ENCODE data around the gene MDFIC.
"Not testable (repeated sequence)": the region's sequence is repeated elsewhere in the genome, so short reads cannot be mapped to it uniquely, and the experiment has no call there.

The MDFIC gene, protein sequence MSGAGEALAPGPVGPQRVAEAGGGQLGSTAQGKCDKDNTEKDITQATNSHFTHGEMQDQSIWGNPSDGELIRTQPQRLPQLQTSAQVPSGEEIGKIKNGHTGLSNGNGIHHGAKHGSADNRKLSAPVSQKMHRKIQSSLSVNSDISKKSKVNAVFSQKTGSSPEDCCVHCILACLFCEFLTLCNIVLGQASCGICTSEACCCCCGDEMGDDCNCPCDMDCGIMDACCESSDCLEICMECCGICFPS

DNA sequence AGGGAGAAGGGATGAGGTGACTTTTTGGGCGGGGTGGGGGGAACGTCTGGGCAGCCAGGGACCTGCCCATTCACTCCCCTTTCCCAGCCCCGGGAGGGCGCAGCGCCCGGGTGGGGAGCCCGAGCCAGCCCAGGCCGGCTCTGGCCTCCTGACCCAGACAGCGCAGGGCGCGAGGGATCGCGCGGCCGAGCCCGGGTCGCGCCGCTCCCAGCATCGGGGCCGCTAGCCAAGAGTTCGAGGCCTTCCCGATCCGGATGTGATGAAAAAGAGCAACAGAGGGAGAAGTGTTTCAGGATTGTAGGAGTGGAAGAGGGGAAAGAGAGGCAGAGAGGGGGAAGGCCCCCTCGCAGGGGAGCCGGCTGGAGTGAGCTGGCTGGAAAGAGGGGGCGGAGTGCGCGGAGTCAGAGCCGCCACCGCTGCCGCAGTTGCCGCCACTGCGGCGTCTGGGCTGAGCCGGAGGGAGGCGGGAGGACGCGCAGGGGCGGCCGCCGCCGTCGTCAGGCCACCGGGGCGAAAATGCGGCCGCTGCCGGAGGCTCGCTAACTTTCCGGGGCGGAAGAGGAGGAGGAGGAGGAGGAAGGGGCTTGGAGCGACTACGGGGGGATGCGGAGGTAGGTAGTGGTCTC is at the start of gene MDFIC:
Gene MDFIC, plus strand, starts transcription at position 69 of the 626 bp plus-strand sequence. CDS start 940 bp downstream, outside the sequence.
- FAIRE-seq: no peak

DNA sequence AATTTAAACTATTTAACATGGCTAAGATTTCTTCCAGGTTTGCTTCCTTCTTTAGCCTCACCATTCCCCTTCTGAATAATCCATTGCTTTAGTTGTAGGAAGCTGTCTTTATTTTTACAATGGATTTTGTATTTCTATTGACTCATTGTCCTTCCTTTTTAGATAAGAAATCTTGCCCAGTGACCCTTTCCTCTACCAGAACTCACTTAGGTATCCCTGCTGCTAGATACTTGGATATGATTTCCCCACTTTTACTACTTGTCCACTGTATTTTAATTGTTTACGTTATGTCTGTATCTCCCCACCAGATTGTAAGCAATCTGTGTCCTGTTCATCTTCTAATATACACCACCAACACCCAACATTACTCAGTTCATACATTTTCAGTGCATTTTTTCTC is 47.7 kb upstream of the MDFIC start:
- no peak for FAIRE-seq

DNA sequence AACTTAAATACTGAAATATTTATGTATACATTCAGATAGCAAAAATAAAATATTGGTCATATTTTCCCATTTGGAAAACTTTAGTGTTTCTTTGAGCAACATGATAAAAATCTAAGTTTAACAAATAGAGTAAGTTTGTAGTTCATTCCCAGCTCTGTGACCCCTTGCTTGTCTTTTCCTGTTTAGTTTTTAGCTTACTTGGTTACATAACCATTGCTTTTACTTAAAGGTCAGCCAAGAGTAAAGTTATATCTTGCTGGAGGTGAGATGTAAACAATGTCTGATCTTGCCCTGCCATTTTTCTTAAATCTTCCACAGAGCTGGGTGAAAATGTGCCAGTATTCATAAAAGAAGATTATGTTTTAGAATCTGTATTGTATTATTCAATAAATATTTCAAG is 46.7 kb upstream of the MDFIC start:
- FAIRE-seq: no peak

DNA sequence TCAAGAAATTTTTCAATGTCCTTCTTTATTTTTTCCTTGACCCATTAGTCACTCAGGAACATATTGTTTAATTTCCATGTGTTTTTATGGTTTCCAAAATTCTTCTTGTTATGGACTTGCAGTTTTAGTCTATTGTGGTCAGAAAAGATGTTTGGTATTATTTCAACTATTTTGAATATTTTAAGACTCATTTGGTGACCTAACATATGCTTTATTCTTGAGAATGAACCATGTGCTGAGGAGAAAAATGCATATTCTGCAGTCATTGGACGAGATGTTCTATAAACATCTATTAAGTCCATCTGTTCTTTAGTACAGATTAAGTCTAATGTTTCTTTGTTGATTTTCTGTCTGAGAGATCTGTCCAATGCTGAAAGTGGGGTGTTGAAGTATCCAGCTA is 42.3 kb upstream of the MDFIC start:
- FAIRE-seq: no peak

DNA sequence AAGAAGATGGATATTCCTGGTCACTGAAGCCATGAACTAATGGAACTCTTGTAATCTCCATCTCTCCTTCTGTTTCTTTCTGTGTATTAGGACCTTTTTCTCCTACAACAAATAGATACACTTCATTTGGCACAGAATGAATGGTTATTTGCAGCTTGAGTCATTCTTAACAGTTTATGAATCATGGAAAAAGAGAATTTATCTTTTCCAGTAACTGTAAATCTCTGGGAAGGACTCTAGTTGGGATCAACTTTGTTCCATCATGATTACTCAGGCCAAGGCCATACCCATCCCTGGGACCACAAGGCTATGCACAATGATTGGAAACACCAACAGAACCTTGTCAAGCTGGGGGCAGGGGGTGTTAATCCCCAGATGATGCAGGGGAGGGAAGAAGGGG is 36.1 kb upstream of the MDFIC start:
- no peak for FAIRE-seq

DNA sequence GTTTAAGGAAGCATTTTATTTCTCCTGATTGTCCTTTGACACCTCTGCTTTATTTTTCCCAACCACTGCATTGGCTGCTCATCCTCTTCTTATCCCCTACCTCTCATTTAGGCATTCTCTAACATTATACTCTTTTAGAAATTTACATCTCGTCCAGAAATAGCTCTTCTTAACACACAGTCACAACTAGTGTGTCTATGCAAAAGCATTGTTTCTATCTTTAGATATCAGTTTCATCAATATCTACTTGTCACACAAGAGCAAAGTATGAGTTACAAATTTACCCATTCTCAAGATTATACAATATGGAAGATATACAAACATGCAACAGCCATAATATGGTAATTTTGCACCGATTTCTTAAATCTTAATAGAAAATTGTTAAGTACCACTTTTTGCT is 35.7 kb upstream of the MDFIC start:
- no peak for FAIRE-seq

DNA sequence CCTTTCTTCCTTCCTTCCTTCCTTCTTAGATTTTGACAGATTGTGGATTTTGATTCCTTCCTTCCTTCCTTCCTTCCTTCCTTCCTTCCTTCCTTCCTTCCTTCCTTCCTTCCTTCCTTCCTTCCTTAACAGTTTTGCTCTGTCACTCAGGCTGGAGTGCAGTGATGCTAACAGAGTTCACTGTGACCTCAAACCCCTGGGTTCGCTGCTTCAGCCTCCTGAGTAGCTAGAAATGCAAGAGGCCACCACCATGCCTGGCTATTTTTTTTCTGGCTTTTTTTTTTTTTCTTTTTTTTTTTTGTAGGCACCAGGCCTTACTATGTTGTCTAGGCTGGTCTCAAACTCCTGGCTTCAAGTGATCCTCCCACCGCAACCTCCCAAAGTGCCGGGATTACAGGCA is 32.8 kb upstream of the MDFIC start:
- not testable (repeated sequence) for FAIRE-seq

DNA sequence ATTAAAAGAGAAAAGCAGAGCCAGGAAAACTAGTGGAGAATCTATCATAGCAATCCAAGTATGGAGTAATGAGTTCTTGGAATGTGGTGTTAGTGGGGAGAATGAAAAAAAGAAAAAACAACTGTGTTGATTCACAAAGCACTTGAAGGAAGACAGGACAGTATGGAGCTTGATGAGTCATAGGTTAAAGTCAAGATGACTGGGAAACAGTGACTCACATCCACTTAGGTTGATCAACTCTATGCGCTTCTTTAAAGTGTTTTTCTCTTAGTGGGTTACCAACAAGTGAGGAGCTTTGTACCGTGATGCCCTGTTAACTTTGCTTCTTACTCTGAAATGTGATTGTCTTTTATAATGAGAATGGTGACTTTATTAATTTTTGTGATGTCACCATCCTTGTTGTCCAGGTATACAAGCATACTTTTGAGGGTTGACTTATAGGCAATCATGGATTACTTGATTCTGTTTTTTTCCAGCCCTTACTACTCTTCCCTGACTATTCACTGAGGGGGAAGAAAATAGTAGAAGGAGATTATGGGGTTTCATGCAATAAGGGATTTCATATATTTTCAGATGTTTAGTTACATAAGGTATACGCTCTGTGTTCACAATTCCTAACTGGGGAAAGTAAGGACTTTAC is 32.1 kb upstream of the MDFIC start:
- no peak for FAIRE-seq

DNA sequence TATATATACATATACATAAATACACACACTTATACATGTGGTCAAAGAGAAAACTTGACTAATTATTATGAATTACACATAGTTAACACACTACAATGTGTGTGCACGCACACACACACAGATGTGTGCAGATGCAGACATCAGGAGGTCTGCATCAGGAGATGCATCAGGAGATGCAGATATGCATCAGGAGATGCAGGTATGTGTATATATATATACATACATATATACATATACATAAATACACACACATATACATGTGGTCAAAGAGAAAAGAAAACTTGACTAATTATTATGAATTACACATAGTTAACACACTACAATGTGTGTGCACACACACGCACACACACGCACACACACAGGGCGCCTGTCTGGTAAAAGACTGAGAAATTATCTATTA is 31.3 kb upstream of the MDFIC start:
- FAIRE-seq: no peak

DNA sequence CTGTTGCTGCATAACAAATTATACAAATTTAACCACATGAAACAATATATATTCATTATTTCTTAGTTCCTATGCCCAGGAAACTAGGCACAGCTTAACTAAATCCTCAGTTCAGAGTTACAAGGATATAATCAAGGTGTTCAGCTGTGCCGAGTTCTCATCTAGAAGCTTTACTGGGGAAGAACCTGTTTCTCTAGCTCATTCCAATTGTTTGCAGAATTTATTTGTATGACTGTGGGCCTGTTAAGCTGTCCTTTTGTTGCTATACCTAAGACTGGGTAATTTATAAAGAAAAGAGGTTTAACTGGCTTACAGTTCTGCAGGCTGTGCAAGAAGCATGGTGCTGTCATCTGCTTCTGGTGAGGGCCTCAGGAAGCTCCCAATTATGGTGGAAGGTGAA is 21.8 kb upstream of the MDFIC start:
- no peak for FAIRE-seq

DNA sequence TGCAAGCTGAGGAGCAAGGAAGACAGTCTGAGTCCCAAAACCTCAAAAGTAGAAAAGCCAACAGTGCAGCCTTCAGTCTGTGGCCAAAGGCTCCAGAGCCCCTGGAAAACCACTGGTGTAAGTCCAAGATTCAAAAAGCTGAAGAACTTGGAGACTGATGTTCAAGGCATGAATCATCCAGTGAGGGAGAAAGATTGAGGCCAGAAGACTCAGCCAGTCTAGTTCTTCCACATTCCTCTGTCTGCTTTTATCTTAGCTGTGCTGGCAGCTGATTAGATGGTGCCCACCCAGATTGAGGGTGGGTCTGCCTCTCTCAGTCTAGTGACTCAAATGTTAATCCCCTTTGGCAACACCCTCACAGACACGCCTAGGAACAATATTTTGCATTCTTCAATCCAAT is 20.1 kb upstream of the MDFIC start:
- FAIRE-seq: no peak

DNA sequence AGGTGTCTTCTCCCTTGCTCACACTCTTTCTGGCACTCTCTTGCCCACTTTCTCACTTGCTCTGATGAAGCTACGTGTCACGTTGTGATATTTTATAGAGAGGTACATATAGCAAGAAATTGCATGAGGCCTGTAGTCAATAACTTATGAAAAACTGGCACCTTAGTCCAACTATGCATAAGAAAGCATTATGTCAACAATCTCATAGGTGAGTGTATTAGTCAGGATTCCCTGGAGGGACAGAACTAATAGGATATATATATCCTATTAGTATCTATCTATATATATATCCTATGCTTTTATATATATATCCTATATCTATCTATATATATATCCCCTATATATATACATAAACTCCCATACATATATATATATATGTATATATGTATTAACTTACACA is 18.8 kb upstream of the MDFIC start:
- no peak for FAIRE-seq

DNA sequence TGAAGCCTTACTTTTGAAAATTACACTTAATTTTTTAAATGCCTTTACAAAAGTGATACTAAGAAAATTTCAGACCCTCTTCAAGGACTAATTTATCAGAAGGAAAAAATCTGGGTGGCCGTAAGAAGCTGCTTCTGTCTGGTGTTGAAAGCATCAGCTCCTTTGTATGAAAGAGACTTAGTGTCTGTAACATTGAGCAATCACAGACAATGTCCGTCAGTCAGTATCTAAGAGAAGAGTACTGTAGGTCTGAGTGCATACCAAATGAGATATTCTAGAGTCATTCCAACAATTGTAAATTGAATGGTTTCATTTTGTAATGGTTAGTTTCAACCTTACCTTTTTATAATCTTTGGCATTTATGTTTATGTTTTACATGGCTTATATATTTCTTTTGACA is 11.1 kb upstream of the MDFIC start:
- FAIRE-seq: no peak

DNA sequence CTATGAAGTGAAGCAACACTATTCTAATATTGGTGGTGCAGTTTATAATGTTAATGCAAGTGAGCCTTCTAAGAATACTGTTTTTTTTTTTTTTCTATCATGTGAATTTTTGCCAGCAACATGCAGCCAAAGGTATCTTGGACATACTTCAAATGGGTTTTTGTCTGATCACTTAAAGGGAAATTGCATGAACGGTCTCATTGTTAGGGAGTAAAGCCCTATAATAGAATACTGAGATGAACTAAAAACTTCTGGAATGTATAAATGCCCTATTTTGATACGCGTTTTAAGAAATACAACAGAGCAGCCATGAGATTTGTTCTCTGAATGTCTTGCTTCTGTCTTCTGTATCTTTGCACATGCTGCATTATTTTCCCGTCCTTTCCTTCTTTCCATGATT is 10.5 kb upstream of the MDFIC start:
- FAIRE-seq: no peak

DNA sequence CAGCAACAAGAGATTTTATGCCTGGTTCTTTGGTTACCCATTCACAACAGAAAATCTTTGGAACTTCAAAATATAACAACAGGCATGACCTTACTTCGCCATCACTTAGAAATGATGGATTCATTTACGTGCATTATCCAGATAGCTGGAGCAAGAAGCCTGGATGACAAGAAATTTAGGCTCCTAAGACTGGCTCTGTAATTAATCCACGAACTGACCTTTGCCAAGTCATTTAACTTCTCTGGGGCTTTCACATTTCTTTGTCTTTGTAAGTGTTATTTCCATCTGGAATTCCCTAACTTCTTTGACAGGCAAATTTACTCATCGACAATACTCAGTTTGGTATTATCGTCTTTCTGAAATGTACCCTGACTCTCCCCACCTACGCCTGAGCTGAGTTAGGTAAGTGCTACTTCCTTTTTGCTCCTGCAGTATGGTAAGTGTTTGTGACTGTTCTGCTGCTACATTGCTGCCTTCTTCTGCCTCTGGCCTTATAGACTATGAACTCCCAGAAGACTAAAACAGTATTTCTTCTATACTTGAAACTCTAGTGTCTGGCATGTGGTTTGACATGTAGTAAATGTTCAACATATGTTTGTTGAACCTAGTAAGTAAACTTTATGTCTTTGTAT is 5.5 kb upstream of the MDFIC start:
- FAIRE-seq: no peak

DNA sequence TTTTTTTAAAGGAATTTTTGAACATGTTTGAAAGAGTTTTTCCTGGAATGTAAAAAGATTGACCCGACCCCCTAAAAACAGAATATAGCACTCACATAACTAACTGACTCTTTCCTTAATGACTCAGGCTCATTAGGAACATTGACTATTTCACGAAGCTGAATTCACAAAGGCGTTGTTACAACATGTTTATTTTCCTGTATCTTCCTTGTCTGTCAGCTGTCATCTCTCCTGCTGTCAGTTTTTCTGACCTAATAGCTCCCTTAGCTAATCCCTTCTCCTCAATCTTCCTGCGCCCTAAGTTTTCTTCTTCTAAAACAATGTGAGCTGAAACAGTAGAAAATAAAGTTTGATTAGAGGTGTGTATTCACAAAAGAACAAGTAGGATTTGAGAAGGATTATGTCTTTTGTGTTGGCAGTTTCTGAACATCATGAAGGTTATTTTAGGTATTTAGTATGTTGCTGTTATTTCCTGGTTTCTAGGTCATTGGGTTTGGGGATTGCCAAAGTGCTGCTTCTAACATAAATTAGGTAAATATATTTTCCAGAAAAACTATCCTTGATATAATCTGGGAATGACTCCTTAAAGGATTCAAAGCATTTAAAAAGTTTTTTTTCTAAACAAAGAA is 4.6 kb upstream of the MDFIC start:
- FAIRE-seq: no peak

DNA sequence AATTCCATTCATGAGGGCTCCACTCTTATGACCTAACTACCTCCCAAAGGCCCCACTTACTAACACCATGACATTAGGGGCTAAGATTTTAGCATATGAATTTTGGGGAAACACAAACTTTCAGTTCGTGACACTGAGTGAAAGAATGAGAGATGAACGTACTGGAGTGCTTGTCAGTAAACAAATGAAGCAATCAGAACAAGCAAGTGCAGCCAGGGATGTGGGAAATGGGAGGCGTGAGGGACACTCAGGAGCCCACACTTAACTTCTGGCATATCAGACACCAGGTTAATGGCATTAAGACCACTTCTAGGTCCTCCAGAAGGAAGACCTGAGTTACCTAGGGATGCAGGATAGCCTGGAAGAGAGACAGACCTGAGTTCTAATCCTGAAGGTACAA is 2.3 kb upstream of the MDFIC start:
- FAIRE-seq: no peak

DNA sequence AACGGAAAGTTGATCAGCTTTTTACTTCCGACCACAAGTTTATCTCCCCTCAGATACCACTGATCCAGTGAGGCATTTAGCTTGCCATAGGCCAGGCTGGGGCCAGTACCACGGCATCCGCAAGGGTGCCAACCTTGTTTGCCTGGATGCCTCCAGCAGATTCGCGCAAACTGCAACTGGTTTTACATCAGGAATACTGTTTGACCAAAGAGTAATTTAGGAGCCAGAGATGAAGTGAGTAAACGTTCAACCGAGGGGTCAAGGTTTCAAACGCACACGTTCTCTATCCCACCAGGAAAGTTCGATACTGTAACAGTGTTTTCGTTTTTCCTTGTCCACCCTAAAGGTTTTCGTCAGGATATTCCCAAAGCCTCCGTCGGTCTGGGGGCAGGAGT is 266 bp upstream of the MDFIC start:
- FAIRE-seq: no peak

DNA sequence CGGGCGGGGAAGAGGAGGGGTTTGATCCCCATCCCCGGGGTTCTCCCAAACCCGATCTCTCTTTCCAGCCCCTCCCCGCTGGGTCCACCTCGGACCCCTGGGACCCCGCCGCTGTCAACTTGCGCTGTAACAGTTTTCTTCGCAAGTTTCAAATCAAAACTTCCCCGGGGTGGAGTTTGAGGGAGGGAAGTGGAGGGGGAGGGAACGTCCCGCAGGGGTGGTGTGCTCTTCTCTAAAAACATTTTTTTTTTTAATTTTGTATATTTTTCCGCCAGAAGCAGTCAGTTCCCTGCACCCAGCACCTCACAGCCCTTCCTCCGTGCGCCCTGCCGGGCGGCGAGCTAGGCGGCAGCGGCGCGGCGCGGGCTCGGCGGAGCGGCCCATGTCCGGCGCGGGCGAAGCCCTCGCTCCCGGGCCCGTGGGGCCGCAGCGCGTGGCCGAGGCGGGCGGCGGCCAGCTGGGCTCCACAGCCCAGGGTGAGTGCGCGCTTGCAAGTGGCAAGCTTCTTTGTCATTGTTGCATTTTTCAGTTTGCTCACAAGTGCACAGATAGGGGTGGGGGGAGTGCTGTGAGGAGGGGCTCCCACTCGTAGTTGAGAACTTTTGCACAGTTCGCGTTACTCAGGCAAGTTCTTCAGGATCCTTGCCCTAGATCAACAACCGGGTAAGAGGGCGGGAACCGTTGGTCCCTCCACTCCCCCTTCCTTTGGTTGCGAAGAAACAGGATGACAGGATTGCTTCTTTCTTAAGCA is 933 bp downstream of the MDFIC start:
- no peak for FAIRE-seq

DNA sequence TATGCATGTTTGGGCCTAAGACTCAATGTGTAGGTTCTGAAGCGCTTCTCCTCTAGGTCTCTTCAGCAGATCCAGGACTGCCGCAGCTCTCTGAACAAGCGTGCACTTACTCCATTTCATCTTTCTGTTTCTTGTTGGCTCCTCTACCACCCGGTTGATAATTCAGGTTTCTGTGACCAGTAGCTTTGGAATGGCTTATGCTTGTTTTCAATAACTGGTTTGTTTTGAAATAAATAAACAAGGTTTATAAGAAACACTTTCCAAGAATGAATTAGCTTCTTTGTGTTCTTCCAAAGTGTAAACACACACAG is 1.5 kb downstream of the MDFIC start:
- no peak for FAIRE-seq

DNA sequence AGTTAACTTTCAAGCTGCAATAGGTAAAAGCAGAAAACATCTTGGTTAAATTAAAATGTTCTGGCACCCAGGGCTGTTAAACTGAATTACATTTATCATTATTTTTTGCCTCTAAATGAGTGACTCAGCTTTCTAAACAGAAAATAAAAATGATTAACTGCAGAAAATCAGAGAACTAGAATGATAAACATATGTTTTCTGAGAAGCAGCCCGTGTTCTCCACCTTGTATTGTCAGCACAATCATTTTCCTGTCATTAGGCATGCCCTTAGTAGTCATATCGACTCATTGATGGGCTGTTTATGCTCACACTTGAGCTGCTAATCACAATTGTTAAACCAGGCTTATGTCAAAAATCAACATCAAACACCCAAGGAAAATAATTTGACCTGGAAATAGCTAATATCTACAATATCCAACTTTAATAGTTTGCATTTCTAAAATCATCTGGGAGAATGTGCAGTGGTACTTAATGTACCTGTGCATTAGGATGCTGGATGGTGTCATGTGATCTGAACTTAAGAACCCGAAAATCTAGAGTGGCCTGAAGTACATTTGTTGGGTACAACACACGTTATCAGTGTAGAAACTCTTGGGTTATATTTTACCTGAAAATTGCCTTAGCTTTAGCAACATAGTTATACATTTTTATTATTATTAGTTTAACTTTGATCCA is 2.3 kb downstream of the MDFIC start:
- no peak for FAIRE-seq

DNA sequence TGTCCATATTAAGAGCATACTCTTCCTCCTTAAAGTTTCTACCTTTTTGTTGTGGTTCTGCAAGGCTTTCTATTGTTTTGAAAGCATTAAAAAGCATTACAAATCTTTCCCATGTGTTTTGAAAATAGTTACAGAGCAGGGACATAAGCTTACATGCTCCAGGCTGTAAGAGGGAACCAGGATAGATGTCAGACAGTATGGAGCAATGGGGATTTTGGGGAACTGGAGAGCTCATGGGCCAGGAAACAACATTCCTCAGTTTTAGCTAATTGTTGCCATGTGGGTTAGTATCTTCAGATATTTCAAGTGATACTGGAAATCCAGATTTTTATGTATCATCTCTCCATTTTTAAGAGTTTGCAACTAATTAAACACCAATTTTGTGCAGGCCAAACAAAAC is 3.5 kb downstream of the MDFIC start:
- no peak for FAIRE-seq

DNA sequence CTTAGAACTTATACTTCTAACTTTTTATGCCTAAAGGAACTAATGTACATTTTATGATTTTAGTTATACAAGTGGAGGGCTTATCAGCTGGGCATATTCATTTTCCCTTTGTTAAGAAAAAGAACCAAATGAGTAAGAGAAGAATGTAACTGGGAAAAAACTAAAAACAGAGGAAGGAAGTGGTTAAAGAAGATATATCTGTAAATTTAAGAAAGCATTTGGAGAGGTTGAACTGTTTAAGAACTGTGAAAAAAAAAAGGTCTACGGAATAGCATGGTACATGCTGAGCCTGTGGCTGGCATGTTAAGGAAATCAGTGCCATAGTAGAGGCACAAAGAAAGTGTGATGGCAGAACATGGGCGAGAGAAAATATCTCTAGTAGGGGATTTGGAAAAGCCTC is 6.2 kb downstream of the MDFIC start:
- no peak for FAIRE-seq
